K562 (cell line): ENCODE data around the gene GRIK2. TPM values are rescaled to one million over a fixed set of nuclear protein-coding genes. Genes with fewer than 3 reads are reported as not detected.

Experiments used
- ATAC-seq: fragments of 200-7000 bp; cut with Tn5 transposase; 3 replicates; pipeline ENCODE4 v1.9.1; 2020; ENCODE audit warnings: moderate library complexity
- BruUV-seq: library from RNA; stranded (reverse); fragments of 400-500 nt; replicated peaks from 2 replicates; lab custom pipeline; 2021; lab: Mats Ljungman, UMichigan
- CTCF ChIA-PET: fragments of 300-600 bp; formaldehyde crosslinking; extraction: SDS; loops from one replicate; lab custom pipeline; 2021; ENCODE audit warnings: low intra/inter-chr PET ratio; lab: Yijun Ruan, JAX
- POLR2A ChIA-PET: fragments of 300-600, 350-650 bp; sonication (Branson Sonifier 250); formaldehyde crosslinking; extraction: SDS; loops from one replicate; lab custom pipeline; 2021; ENCODE audit warnings: antibody characterized with exemption, inconsistent platforms; lab: Yijun Ruan, JAX
- DNase-seq, 4 experiments: peaks; one replicate each; pipeline versions ENCODE4 v3.0.0 to v3.0.0-alpha.2; 2011 to 2018; ENCODE audit warnings: low spot score in 3 of 4, mixed read lengths in 3 of 4; ENCODE audit errors: extremely low read depth in 1 of 4
- FAIRE-seq: peaks from 2 replicates; lab custom pipeline; 2011; peaks lifted over from hg19 to GRCh38; lab: Jason Lieb, UNC
- H2AFZ ChIP-seq: 2 replicates; pipeline ENCODE4 v1.6.0; 2011; ENCODE audit warnings: low read depth, low read length, control low read depth, inconsistent platforms
- H3K27ac ChIP-seq: fragments of 200-600 bp; 3 replicates; pipeline ENCODE4 v1.8.0; 2011; ENCODE audit warnings: low read depth, mild to moderate bottlenecking, control low read depth, inconsistent platforms, low read length, moderate library complexity, mixed read lengths; ENCODE audit errors: extremely low read depth
- H3K27me3 ChIP-seq, 2 experiments: fragments of 300-600 bp in 1 of 2; 2 replicates in 1 of 2; 3 replicates in 1 of 2; pipeline versions ENCODE4 v1.6.0 to v1.8.0; 2011; ENCODE audit warnings: inconsistent platforms in 2 of 2, low read length in 2 of 2, mild to moderate bottlenecking in 1 of 2, mixed read lengths in 1 of 2, moderate library complexity in 1 of 2; ENCODE audit not compliant: control insufficient read depth in 2 of 2, insufficient read depth in 2 of 2
- H3K36me3 ChIP-seq: fragments of 300-600 bp; 3 replicates; pipeline ENCODE4 v1.8.0; 2011; ENCODE audit warnings: mild to moderate bottlenecking, low read length, inconsistent platforms; ENCODE audit not compliant: control insufficient read depth, insufficient read depth
- H3K4me1 ChIP-seq, 2 experiments: fragments of 200-600 bp in 1 of 2; replicated peaks in 1 of 2; 2 replicates in 1 of 2; 3 replicates in 1 of 2; pipeline versions ENCODE4 v1.5.1 to v1.8.0; 2011; ENCODE audit warnings: inconsistent platforms in 2 of 2, low read length in 2 of 2, mild to moderate bottlenecking in 1 of 2, mixed read lengths in 1 of 2, moderate library complexity in 1 of 2; ENCODE audit not compliant: control insufficient read depth in 2 of 2, insufficient read depth in 2 of 2
- H3K4me2 ChIP-seq: 2 replicates; pipeline ENCODE4 v1.6.1; 2011; ENCODE audit warnings: low read length, control low read depth, inconsistent platforms, mixed read lengths; ENCODE audit not compliant: insufficient read depth
- H3K4me3 ChIP-seq: fragments of 200-600 bp; sonication (generic), shearing (Covaris generic); 2 replicates; pipeline ENCODE4 v1.5.1; 2016; ENCODE audit warnings: control low read depth, inconsistent platforms
- H3K79me2 ChIP-seq: fragments of 200-600 bp; 3 replicates; pipeline ENCODE4 v1.8.0; 2011; ENCODE audit warnings: low read length, inconsistent platforms; ENCODE audit not compliant: control insufficient read depth, insufficient read depth
- H3K9ac ChIP-seq, 2 experiments: 2 replicates each; pipeline versions ENCODE4 v1.6.0 to v1.6.1; 2011; ENCODE audit warnings: low read depth in 2 of 2, low read length in 2 of 2, control low read depth in 1 of 2, inconsistent platforms in 1 of 2, mild to moderate bottlenecking in 1 of 2, mixed read lengths in 1 of 2; ENCODE audit not compliant: insufficient read depth in 1 of 2
- H3K9me1 ChIP-seq: one replicate; pipeline ENCODE4 v1.6.0; 2011; ENCODE audit warnings: inconsistent platforms, mild to moderate bottlenecking, low read length, moderate library complexity; ENCODE audit not compliant: control insufficient read depth, insufficient read depth
- H3K9me3 ChIP-seq: replicated peaks from 2 replicates; pipeline ENCODE4 v1.5.1; 2011; ENCODE audit warnings: low read depth, low read length, inconsistent platforms; ENCODE audit not compliant: control insufficient read depth, insufficient read depth
- H4K20me1 ChIP-seq: replicated peaks from 2 replicates; pipeline ENCODE4 v1.6.1; 2011; ENCODE audit warnings: low read length, inconsistent platforms, mixed read lengths; ENCODE audit not compliant: control insufficient read depth, insufficient read depth
- CREB3L1 ChIP-seq: fragments of 450-650 bp; IDR thresholded peaks from 2 replicates; pipeline ENCODE4 v1.6.1; 2014; ENCODE audit warnings: low read depth, mild to moderate bottlenecking, moderate library complexity, borderline replicate concordance
- CREM ChIP-seq: IDR thresholded peaks from 2 replicates; pipeline ENCODE4 v1.6.1; 2014; ENCODE audit warnings: antibody characterized with exemption, low read depth
- FOXP1 ChIP-seq: sonication (generic); formaldehyde crosslinking; IDR thresholded peaks from 2 replicates; pipeline ENCODE4 v1.8.0; 2022; ENCODE audit warnings: mild to moderate bottlenecking, missing genetic modification reagents
- HNRNPK ChIP-seq: fragments of 200-400 bp; formaldehyde crosslinking; IDR thresholded peaks from one replicate; pipeline ENCODE4 v1.6.1; 2018; ENCODE audit warnings: mild to moderate bottlenecking, low read depth, low read length; ENCODE audit not compliant: poor library complexity, severe bottlenecking
- MAX ChIP-seq: sonication (generic); formaldehyde crosslinking; IDR thresholded peaks from 2 replicates; pipeline ENCODE4 v1.9.0; 2022; ENCODE audit warnings: mild to moderate bottlenecking, missing genetic modification reagents
- MAZ ChIP-seq, 2 experiments: fragments of 450-650 bp in 1 of 2; sonication (generic) in 1 of 2; formaldehyde crosslinking; IDR thresholded peaks in 1 of 2; conservative IDR thresholded peaks in 1 of 2; 2 replicates each; pipeline versions ENCODE4 v1.4.0 to v1.5.0; 2020; ENCODE audit warnings: mild to moderate bottlenecking in 1 of 2, missing genetic modification reagents in 1 of 2
- NR3C1 ChIP-seq: sonication (generic); formaldehyde crosslinking; IDR thresholded peaks from 2 replicates; pipeline ENCODE4 v1.8.1; 2022; ENCODE audit warnings: missing genetic modification reagents
- SMAD2 ChIP-seq: fragments of 150-350 bp; IDR thresholded peaks from 2 replicates; pipeline ENCODE4 v1.6.1; 2014; ENCODE audit warnings: low read depth, mild to moderate bottlenecking, low read length
- SMARCC2 ChIP-seq: fragments of 450-650 bp; IDR thresholded peaks from 2 replicates; pipeline ENCODE4 v1.6.1; 2017; ENCODE audit warnings: antibody characterized with exemption, moderate library complexity, mild to moderate bottlenecking, low read depth
- SP1 ChIP-seq: sonication (generic); formaldehyde crosslinking; IDR thresholded peaks from 2 replicates; pipeline ENCODE4 v1.8.1; 2022; ENCODE audit warnings: mild to moderate bottlenecking, missing genetic modification reagents
- U2AF1 ChIP-seq: fragments of 200-400 bp; formaldehyde crosslinking; optimal IDR thresholded peaks from 2 replicates; pipeline ENCODE3; 2017; ENCODE audit warnings: mild to moderate bottlenecking, low read depth, low read length, moderate library complexity
- in situ Hi-C: fragments of 300-500 bp; cut with MboI; formaldehyde crosslinking; loops from 4 replicates; pipeline ENCODE4 v1.15.0; 2018; ENCODE audit warnings: inconsistent platforms, mixed read lengths
- intact Hi-C: fragments of 100-400 bp; cut with micrococcal nuclease; formaldehyde crosslinking; loops from 2 replicates; pipeline ENCODE4 v1.14.2; 2022
- polyA plus RNA-seq, 8 experiments: library from polyadenylated mRNA; depleted of rRNA in 4 of 8; stranded (reverse) in 5 of 8; unstranded in 3 of 8; fragments of >200 nt; fragmentation: Nextera tagmentation in 2 of 8; fragmentation: Illumina TruSeq in 1 of 8; extraction: Ambion mirVana in 2 of 8; extraction: Trizol in 1 of 8; gene quantifications; 2 replicates each; pipeline versions ENCODE4 v1.2.1 to v1.2.3, GENCODE V29; 2011 to 2014; ENCODE audit warnings: inconsistent platforms in 1 of 8, missing spikeins in 1 of 8
- total RNA-seq, 7 experiments: library from RNA; depleted of rRNA in 6 of 7; stranded (reverse); fragments of >200 nt in 6 of 7; fragmentation: Illumina TruSeq in 2 of 7; extraction: Trizol in 2 of 7; gene quantifications; 2 replicates each; pipeline versions ENCODE4 v1.2.1 to v1.2.3, GENCODE V29; 2011 to 2021; ENCODE audit warnings: low replicate concordance in 1 of 7
- TF ChIP-seq, protein P1 (sequence below): fragments of 450-650 bp; IDR thresholded peaks from 2 replicates; pipeline ENCODE4 v1.6.1; 2016; ENCODE audit warnings: low read depth
- TF ChIP-seq, protein P2 (sequence below): fragments of 450-650 bp; formaldehyde crosslinking; IDR thresholded peaks from 2 replicates; pipeline ENCODE4 v1.4.0; 2022; ENCODE audit warnings: missing genetic modification characterization

GRIK2 gene
- total and polyA plus RNA-seq, 9 of the 15 experiments (the other 6 are each of a cell fraction or from before 2014, with no cell fraction given) = not detected

- no peak overlapping the region for H3K9ac ChIP-seq
- no peaks in the 10 kb centered on the region for H4K20me1 ChIP-seq
- no peak overlapping the region for H3K27ac ChIP-seq
- H3K4me1 ChIP-seq = no peaks in the 10 kb centered on the region
- H3K27me3 ChIP-seq = no peaks in the 10 kb centered on the region
- no TSS peak for BruUV-seq
- intact Hi-C loops = no loop called here
- DNase-seq (no peak), FAIRE-seq (no peak), ATAC-seq (no peak)
- no peak overlapping the region for H3K4me3 ChIP-seq
- no peaks in the 10 kb centered on the region for H3K36me3 ChIP-seq
- H3K9me1 ChIP-seq = no peaks in the 10 kb centered on the region
- no peaks in the 10 kb centered on the region for H3K79me2 ChIP-seq
- H3K9me3 ChIP-seq = no peaks in the 10 kb centered on the region
- in situ Hi-C loops = no loop called here
- H2AFZ ChIP-seq = no peak overlapping the region
- POLR2A ChIA-PET = no interaction called here
- H3K4me2 ChIP-seq = no peak overlapping the region
- CTCF ChIA-PET = no interaction called here
- TF ChIP-seq SMAD2 (no peak), HNRNPK (no peak), CREB3L1 (no peak), NR3C1 (CRISPR knock-in tag) (no peak), MAZ (CRISPR knock-in tag; conservative IDR thresholded peaks at IDR 0.05 in 1 of 2, IDR thresholded peaks at IDR 0.05 in 1 of 2) (no peak), U2AF1 (no peak), SP1 (CRISPR knock-in tag) (no peak), SMARCC2 (no peak), MAX (CRISPR knock-in tag) (no peak), CREM (no peak), FOXP1 (no peak)
- TF ChIP-seq, protein P1, sequence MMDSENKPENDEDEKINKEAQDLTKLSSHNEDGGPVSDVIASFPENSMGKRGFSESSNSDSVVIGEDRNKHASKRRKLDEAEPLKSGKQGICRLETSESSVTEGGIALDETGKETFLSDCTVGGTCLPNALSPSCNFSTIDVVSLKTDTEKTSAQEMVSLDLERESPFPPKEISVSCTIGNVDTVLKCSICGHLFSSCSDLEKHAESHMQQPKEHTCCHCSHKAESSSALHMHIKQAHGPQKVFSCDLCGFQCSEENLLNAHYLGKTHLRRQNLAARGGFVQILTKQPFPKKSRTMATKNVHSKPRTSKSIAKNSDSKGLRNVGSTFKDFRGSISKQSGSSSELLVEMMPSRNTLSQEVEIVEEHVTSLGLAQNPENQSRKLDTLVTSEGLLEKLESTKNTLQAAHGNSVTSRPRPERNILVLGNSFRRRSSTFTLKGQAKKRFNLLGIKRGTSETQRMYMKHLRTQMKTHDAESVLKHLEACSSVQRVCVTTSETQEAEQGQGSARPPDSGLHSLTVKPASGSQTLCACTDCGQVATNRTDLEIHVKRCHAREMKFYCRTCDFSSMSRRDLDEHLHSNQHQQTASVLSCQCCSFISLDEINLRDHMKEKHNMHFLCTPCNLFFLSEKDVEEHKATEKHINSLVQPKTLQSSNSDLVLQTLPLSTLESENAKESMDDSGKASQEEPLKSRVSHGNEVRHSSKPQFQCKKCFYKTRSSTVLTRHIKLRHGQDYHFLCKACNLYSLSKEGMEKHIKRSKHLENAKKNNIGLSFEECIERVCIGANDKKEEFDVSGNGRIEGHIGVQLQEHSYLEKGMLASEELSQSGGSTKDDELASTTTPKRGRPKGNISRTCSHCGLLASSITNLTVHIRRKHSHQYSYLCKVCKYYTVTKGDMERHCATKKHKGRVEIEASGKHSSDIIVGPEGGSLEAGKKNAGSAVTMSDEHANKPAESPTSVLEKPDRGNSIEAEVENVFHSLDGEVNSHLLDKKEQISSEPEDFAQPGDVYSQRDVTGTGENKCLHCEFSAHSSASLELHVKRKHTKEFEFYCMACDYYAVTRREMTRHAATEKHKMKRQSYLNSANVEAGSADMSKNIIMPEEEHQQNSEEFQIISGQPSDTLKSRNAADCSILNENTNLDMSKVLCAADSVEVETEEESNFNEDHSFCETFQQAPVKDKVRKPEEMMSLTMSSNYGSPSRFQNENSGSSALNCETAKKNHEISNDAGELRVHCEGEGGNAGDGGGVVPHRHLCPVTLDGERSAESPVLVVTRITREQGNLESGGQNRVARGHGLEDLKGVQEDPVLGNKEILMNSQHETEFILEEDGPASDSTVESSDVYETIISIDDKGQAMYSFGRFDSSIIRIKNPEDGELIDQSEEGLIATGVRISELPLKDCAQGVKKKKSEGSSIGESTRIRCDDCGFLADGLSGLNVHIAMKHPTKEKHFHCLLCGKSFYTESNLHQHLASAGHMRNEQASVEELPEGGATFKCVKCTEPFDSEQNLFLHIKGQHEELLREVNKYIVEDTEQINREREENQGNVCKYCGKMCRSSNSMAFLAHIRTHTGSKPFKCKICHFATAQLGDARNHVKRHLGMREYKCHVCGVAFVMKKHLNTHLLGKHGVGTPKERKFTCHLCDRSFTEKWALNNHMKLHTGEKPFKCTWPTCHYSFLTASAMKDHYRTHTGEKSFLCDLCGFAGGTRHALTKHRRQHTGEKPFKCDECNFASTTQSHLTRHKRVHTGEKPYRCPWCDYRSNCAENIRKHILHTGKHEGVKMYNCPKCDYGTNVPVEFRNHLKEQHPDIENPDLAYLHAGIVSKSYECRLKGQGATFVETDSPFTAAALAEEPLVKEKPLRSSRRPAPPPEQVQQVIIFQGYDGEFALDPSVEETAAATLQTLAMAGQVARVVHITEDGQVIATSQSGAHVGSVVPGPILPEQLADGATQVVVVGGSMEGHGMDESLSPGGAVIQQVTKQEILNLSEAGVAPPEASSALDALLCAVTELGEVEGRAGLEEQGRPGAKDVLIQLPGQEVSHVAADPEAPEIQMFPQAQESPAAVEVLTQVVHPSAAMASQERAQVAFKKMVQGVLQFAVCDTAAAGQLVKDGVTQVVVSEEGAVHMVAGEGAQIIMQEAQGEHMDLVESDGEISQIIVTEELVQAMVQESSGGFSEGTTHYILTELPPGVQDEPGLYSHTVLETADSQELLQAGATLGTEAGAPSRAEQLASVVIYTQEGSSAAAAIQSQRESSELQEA = no peak
- TF ChIP-seq, protein P2, sequence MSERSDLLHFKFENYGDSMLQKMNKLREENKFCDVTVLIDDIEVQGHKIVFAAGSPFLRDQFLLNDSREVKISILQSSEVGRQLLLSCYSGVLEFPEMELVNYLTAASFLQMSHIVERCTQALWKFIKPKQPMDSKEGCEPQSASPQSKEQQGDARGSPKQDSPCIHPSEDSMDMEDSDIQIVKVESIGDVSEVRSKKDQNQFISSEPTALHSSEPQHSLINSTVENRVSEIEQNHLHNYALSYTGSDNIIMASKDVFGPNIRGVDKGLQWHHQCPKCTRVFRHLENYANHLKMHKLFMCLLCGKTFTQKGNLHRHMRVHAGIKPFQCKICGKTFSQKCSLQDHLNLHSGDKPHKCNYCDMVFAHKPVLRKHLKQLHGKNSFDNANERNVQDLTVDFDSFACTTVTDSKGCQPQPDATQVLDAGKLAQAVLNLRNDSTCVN (CRISPR knock-in tag) = no peak
These were observed 212.4 kb downstream of the GRIK2 start for GRCh38 chr6:101605874-101606273.
